ENCODE measurements around the gene CYGB. TPM values are rescaled to one million over a fixed set of nuclear protein-coding genes. Genes with fewer than 3 reads are reported as not detected.

The CYGB gene
- total and polyA plus RNA-seq, 10 of the 15 experiments (the other 5 are each of a cell fraction or from before 2014, with no cell fraction given) = 0.34 TPM; not detected in 9

- no peak for TF ChIP-seq ZSCAN29 (IDR thresholded peaks at IDR 0.05)
Observed at GRCh38 chr17:76574166-76574565, 36.7 kb upstream of the CYGB start (continued).

DNA sequence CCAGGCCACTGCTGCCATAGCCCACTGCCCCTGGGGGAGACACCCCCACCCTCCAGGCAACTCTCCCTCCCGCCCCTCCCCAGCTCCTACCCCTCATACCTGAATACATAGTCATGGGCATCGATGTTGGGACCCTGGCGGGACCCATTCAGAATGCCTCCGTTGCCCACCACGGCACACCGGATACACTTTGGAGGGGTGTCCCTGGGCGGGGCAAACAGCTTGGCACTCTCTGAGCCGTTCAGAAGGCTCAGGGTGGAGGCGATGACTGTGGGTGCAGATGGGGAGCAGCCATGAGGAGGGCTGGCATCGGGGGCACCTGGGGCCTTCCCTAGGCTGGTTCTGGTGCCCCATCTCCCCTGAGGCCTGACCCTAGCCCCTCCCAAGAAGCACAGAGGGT, 35.6 kb upstream of the CYGB start:
- ATAC-seq = no peak

More for the DNA sequence above, 35.6 kb upstream of the CYGB start:
- intact Hi-C loops (cut with micrococcal nuclease; ENCODE audit: unreplicated experiment) = no loop called here
- FAIRE-seq (no peak), DNase-seq (ENCODE audit: low read depth, low spot score) (no peak)
- Histone ChIP-seq H3K4me3 (no peak overlapping the region), H3K9me3 (replicated peaks; ENCODE audit: control insufficient read depth, insufficient read depth, low read length) (no peaks in the 10 kb centered on the region), H3K9ac (ENCODE audit: control insufficient read depth, insufficient read depth, low read length) (no peak overlapping the region), H3K79me2 (ENCODE audit: control insufficient read depth, insufficient read depth, low read length) (no peaks in the 10 kb centered on the region), H3K4me2 (ENCODE audit: control insufficient read depth, insufficient read depth) (no peak overlapping the region), H3K36me3 (ENCODE audit: control insufficient read depth in 2 of 2, insufficient read depth in 2 of 2, low read length in 1 of 2) (no peaks in the 10 kb centered on the region), H3K27me3 (replicated peaks in 1 of 2; ENCODE audit: control insufficient read depth in 2 of 2, insufficient read depth in 2 of 2, low read length in 1 of 2) (no peaks in the 10 kb centered on the region), H4K20me1 (ENCODE audit: control insufficient read depth, insufficient read depth) (no peaks in the 10 kb centered on the region), H2AFZ (ENCODE audit: control insufficient read depth, low read depth, low read length) (no peak overlapping the region), H3K27ac (ENCODE audit: control insufficient read depth, insufficient read depth) (no peak overlapping the region), H3K4me1 (ENCODE audit: control insufficient read depth, insufficient read depth, low read length) (no peaks in the 10 kb centered on the region)
- in situ Hi-C loops (cut with MboI) = no loop called here
- SMC1A ChIA-PET (ENCODE audit: uncharacterized antibody, unreplicated experiment) = no interaction called here
- TF ChIP-seq, protein P1, sequence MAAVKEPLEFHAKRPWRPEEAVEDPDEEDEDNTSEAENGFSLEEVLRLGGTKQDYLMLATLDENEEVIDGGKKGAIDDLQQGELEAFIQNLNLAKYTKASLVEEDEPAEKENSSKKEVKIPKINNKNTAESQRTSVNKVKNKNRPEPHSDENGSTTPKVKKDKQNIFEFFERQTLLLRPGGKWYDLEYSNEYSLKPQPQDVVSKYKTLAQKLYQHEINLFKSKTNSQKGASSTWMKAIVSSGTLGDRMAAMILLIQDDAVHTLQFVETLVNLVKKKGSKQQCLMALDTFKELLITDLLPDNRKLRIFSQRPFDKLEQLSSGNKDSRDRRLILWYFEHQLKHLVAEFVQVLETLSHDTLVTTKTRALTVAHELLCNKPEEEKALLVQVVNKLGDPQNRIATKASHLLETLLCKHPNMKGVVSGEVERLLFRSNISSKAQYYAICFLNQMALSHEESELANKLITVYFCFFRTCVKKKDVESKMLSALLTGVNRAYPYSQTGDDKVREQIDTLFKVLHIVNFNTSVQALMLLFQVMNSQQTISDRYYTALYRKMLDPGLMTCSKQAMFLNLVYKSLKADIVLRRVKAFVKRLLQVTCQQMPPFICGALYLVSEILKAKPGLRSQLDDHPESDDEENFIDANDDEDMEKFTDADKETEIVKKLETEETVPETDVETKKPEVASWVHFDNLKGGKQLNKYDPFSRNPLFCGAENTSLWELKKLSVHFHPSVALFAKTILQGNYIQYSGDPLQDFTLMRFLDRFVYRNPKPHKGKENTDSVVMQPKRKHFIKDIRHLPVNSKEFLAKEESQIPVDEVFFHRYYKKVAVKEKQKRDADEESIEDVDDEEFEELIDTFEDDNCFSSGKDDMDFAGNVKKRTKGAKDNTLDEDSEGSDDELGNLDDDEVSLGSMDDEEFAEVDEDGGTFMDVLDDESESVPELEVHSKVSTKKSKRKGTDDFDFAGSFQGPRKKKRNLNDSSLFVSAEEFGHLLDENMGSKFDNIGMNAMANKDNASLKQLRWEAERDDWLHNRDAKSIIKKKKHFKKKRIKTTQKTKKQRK (IDR thresholded peaks at IDR 0.05; ENCODE audit: low read depth, low read length) = no peak
- TF ChIP-seq MEF2B (IDR thresholded peaks at IDR 0.05; ENCODE audit: partially characterized antibody, poor library complexity, severe bottlenecking) = no peak
- TF ChIP-seq EP300 (IDR thresholded peaks at IDR 0.05; ENCODE audit: borderline replicate concordance in 1 of 2, control insufficient read depth in 1 of 2, low read depth in 2 of 2, low read length in 2 of 2) = no peak
- no peak for TF ChIP-seq SUPT20H (IDR thresholded peaks at IDR 0.05; ENCODE audit: borderline replicate concordance, control insufficient read depth, low read depth, low read length)
- no peak for TF ChIP-seq IRF5 (IDR thresholded peaks at IDR 0.05; ENCODE audit: borderline replicate concordance)
- TF ChIP-seq MTA3 (IDR thresholded peaks at IDR 0.05; ENCODE audit: borderline replicate concordance, low read length) = no peak
- TF ChIP-seq, protein P2, sequence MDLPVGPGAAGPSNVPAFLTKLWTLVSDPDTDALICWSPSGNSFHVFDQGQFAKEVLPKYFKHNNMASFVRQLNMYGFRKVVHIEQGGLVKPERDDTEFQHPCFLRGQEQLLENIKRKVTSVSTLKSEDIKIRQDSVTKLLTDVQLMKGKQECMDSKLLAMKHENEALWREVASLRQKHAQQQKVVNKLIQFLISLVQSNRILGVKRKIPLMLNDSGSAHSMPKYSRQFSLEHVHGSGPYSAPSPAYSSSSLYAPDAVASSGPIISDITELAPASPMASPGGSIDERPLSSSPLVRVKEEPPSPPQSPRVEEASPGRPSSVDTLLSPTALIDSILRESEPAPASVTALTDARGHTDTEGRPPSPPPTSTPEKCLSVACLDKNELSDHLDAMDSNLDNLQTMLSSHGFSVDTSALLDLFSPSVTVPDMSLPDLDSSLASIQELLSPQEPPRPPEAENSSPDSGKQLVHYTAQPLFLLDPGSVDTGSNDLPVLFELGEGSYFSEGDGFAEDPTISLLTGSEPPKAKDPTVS (IDR thresholded peaks at IDR 0.05; ENCODE audit: low read depth, low read length) = no peak
- 75% methylated on average over 10 of the region's 10 CpGs for WGBS (ENCODE audit: insufficient coverage, insufficient replicate concordance, low lambda C conversion rate, missing lambda C conversion rate)
- BruUV-seq (replicated peaks) = no TSS peak
- POLR2A ChIA-PET = no interaction called here
- CTCF ChIA-PET = no interaction called here
- RAD21 ChIA-PET (ENCODE audit: unreplicated experiment) = no interaction called here
